B cell (primary cell): Measurements from ENCODE around the gene ARHGEF26. TPM values are rescaled to one million over a fixed set of nuclear protein-coding genes. Genes with fewer than 3 reads are reported as not detected.

Source experiments
- ATAC-seq: fragments of 200-7000 bp; cut with Tn5 transposase; one replicate; pipeline ENCODE4 v1.10.0; 2021; ENCODE audit warnings: low read depth, mild to moderate bottlenecking, moderate number of reproducible peaks, moderate library complexity
- CTCF ChIA-PET: fragments of 350-600 bp; sonication (Branson Sonifier 250); formaldehyde crosslinking; loops from one replicate; lab custom pipeline; 2021; ENCODE audit warnings: antibody characterized with exemption, inconsistent platforms; lab: Charles Lee
- POLR2A ChIA-PET: fragments of 350-600 bp; sonication (Branson Sonifier 250); formaldehyde crosslinking; loops from one replicate; lab custom pipeline; 2021; ENCODE audit warnings: antibody characterized with exemption; lab: Charles Lee
- DNase-seq: peaks from one replicate; pipeline ENCODE4 v3.0.0; 2013
- H2AFZ ChIP-seq: 2 replicates; pipeline ENCODE4 v1.6.1; 2012; ENCODE audit warnings: mild to moderate bottlenecking, low read depth, low read length; ENCODE audit not compliant: insufficient read depth, poor library complexity, severe bottlenecking
- H3K27ac ChIP-seq, 2 donors: 1 replicate in 1 of 2; 2 replicates in 1 of 2; pipeline ENCODE4 v1.5.1; 2012 to 2013; ENCODE audit warnings: low read length in 2 of 2, mild to moderate bottlenecking in 2 of 2, moderate library complexity in 1 of 2
- H3K27me3 ChIP-seq, 4 experiments: fragments of 200-600 bp in 1 of 4; sonication (generic) in 1 of 4; replicated peaks in 1 of 4; 1 replicate in 2 of 4; 2 replicates in 2 of 4; pipeline versions ENCODE4 v1.6.1 to v1.7.0; 2013 to 2016; ENCODE audit warnings: low read length in 3 of 4, mild to moderate bottlenecking in 2 of 4, mixed read lengths in 1 of 4, moderate library complexity in 1 of 4; ENCODE audit not compliant: insufficient read depth in 4 of 4, control insufficient read depth in 3 of 4; ENCODE audit errors: control extremely low read depth in 1 of 4
- H3K36me3 ChIP-seq, 2 experiments: replicated peaks in 1 of 2; 1 replicate in 1 of 2; 2 replicates in 1 of 2; pipeline versions ENCODE4 v1.6.1 to v1.7.1; 2013; ENCODE audit warnings: low read length in 1 of 2; ENCODE audit not compliant: insufficient read depth in 2 of 2, control insufficient read depth in 1 of 2; ENCODE audit errors: control extremely low read depth in 1 of 2, extremely low read depth in 1 of 2
- H3K4me1 ChIP-seq, 2 donors: fragments of 200-600 bp in 1 of 2; sonication (generic) in 1 of 2; 1 replicate in 1 of 2; 2 replicates in 1 of 2; pipeline versions ENCODE4 v1.5.1 to v1.6.1; 2013 to 2017; ENCODE audit warnings: low read length in 2 of 2; ENCODE audit not compliant: control insufficient read depth in 2 of 2, insufficient read depth in 2 of 2
- H3K4me2 ChIP-seq: replicated peaks from 2 replicates; pipeline ENCODE3; 2012; ENCODE audit warnings: mild to moderate bottlenecking, low read depth, low read length; ENCODE audit not compliant: poor library complexity, severe bottlenecking
- H3K4me3 ChIP-seq, 5 experiments: fragments of 200-600 bp in 1 of 5; sonication (generic) in 1 of 5; 1 replicate in 3 of 5; 2 replicates in 2 of 5; pipeline versions ENCODE4 v1.5.1 to v1.7.0; 2011 to 2016; ENCODE audit warnings: low read length in 4 of 5, mild to moderate bottlenecking in 4 of 5, low read depth in 2 of 5, control low read depth in 1 of 5, moderate library complexity in 1 of 5; ENCODE audit not compliant: insufficient read depth in 1 of 5; ENCODE audit errors: control extremely low read depth in 1 of 5, extremely low read depth in 1 of 5
- H3K79me2 ChIP-seq: fragments of 200-600 bp; sonication (generic); one replicate; pipeline ENCODE4 v1.6.0; 2016; ENCODE audit warnings: low read length; ENCODE audit not compliant: control insufficient read depth, insufficient read depth
- H3K9ac ChIP-seq: fragments of 200-600 bp; sonication (generic); 2 replicates; pipeline ENCODE4 v1.6.1; 2017; ENCODE audit warnings: mild to moderate bottlenecking, low read length, moderate library complexity
- H3K9me3 ChIP-seq, 3 donors: one replicate each; pipeline versions ENCODE4 v1.6.1 to v1.7.1; 2013; ENCODE audit warnings: low read length in 2 of 3; ENCODE audit not compliant: control insufficient read depth in 2 of 3, insufficient read depth in 1 of 3; ENCODE audit errors: control extremely low read depth in 1 of 3
- H4K20me1 ChIP-seq: 2 replicates; pipeline ENCODE4 v1.6.0; 2012; ENCODE audit warnings: mild to moderate bottlenecking, low read length; ENCODE audit not compliant: insufficient read depth, control insufficient read depth, poor library complexity, severe bottlenecking
- H3K27ac Mint-ChIP-seq: one replicate; pipeline ENCODE4 v1.8.0; 2021; ENCODE audit warnings: mixed read lengths
- H3K27me3 Mint-ChIP-seq: one replicate; pipeline ENCODE4 v1.8.0; 2021; ENCODE audit warnings: mixed read lengths
- H3K4me1 Mint-ChIP-seq: one replicate; pipeline ENCODE4 v1.8.0; 2021; ENCODE audit warnings: mixed read lengths
- H3K4me3 Mint-ChIP-seq: one replicate; pipeline ENCODE4 v1.8.0; 2021; ENCODE audit warnings: mixed read lengths
- H3K9me3 Mint-ChIP-seq: one replicate; pipeline ENCODE4 v1.8.0; 2022; ENCODE audit warnings: mixed read lengths; ENCODE audit not compliant: insufficient read depth
- CTCF ChIP-seq: fragments of 200-600 bp; IDR thresholded peaks from one replicate; pipeline ENCODE4 v1.8.0; 2022; ENCODE audit warnings: antibody characterized with exemption, mild to moderate bottlenecking
- EZH2 ChIP-seq: IDR thresholded peaks from 2 replicates; pipeline ENCODE4 v1.6.1; 2012; ENCODE audit warnings: borderline replicate concordance, low read depth, mild to moderate bottlenecking, moderate library complexity, low read length; ENCODE audit not compliant: insufficient read depth, poor library complexity, severe bottlenecking
- WGBS: methylation state at CpG from one replicate; pipeline ENCODE4 v1.1.5; 2013; ENCODE audit warnings: missing lambda C conversion rate; ENCODE audit not compliant: insufficient coverage; 5-methylcytosine and 5-hydroxymethylcytosine counted together
- intact Hi-C: fragments of 100-400 bp; cut with micrococcal nuclease; formaldehyde crosslinking; loops from one replicate; pipeline ENCODE4 v1.10.0; 2022
- polyA plus RNA-seq: library from polyadenylated mRNA; depleted of rRNA; stranded (reverse); fragments of >200 nt; gene quantifications from 2 replicates; pipeline ENCODE4 v1.2.3, GENCODE V29; 2012
- total RNA-seq, 2 donors: library from RNA; stranded (reverse); fragments of 120-200 nt in 1 of 2; gene quantifications; 1 replicate in 1 of 2; 2 replicates in 1 of 2; pipeline versions ENCODE4 v1.2.3 to v1.2.4, GENCODE V29; 2013 to 2022

ARHGEF26 gene
- total and polyA plus RNA-seq, 2 donors (not counting 1 experiment from before 2014, with no cell fraction given), result not detected

DNA sequence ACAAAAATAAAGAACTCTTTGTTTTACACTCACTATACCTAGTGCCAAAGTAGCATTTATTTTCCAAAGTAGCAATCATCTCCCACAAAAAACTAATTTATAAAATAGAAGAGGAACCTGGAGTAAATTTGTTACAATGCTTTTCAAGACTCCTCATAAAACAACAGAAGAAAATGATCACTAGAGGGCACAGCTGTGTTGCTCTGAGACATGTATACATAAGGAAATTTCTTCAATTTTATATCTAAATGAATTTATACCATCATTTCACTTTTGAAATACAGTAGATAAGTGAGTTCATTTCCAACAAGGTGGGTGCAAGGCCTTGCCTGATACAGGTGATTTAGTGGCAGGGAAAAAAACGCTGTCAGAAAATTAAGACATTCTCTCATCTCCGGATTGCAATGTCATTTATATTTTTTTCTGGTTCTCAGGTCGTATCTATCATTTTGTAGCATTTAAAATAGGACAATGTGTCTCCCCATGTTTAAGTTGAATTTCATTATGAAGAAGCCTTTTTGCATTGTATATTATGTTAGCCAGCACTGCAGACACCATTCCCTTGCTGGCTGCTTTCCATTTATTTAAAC lies 25.3 kb upstream of the ARHGEF26 start:
- ChIA-PET CTCF (no interaction called here), POLR2A (no interaction called here)
- Mint-ChIP-seq H3K27ac (no peak overlapping the region), H3K27me3 (peaks cover 3% of the 10 kb centered on the region), H3K4me1 (no peaks in the 10 kb centered on the region), H3K4me3 (no peak overlapping the region), H3K9me3 (no peaks in the 10 kb centered on the region)
- H3K4me3 ChIP-seq, result no peak overlapping the region
- no peak for ATAC-seq
- H3K9me3 ChIP-seq, result no peaks in the 10 kb centered on the region
- H3K27me3 ChIP-seq, result no peaks in the 10 kb centered on the region
- H3K4me1 ChIP-seq, result no peaks in the 10 kb centered on the region
- no peak overlapping the region for H2AFZ ChIP-seq
- H3K4me2 ChIP-seq, result no peak overlapping the region
- intact Hi-C loops, result no loop called here
- no peak for DNase-seq
- no peak overlapping the region for H3K9ac ChIP-seq
- no peaks in the 10 kb centered on the region for H4K20me1 ChIP-seq
- TF ChIP-seq CTCF, result no peak
- H3K36me3 ChIP-seq, result no peaks in the 10 kb centered on the region
- H3K79me2 ChIP-seq, result no peaks in the 10 kb centered on the region
- no peak overlapping the region for H3K27ac ChIP-seq
- 70% methylated on average over 2 of the region's 3 CpGs for WGBS

DNA sequence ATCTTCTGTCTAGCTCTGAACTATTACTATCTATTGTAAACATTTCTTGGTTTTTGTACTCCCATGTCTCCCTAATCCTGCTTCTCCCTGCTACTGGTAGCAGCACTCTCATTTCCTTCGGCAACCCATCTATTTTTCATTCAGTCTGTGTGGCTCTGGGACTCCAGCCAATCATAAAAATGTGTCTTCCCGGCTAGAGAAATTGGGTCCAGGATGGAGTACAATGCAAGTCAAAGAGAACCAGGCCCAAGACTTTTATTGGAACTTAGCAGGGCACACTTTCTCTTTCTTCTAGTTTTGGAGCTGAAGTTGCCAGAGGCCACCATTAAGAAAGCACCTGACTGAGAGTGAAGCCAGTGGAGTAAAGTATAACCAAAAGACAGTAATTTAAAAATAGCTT lies 22.8 kb upstream of the ARHGEF26 start:
- no peaks in the 10 kb centered on the region for H3K4me1 ChIP-seq
- DNase-seq (no peak), ATAC-seq (no peak)
- no peak overlapping the region for H2AFZ ChIP-seq
- H3K27ac Mint-ChIP-seq, result no peak overlapping the region
- no peak overlapping the region for H3K4me3 Mint-ChIP-seq
- TF ChIP-seq EZH2 (no peak), CTCF (no peak)
- no peaks in the 10 kb centered on the region for H3K9me3 ChIP-seq
- no peaks in the 10 kb centered on the region for H3K27me3 ChIP-seq
- H4K20me1 ChIP-seq, result no peaks in the 10 kb centered on the region
- intact Hi-C loops, result no loop called here
- no peaks in the 10 kb centered on the region for H3K4me1 Mint-ChIP-seq
- CTCF ChIA-PET, result no interaction called here
- no peak overlapping the region for H3K4me2 ChIP-seq
- POLR2A ChIA-PET, result no interaction called here
- WGBS, result 93% methylated on average over 2 of the region's 2 CpGs
- no peaks in the 10 kb centered on the region for H3K79me2 ChIP-seq
- H3K4me3 ChIP-seq, result no peak overlapping the region
- H3K9me3 Mint-ChIP-seq, result no peaks in the 10 kb centered on the region
- no peak overlapping the region for H3K27ac ChIP-seq
- H3K36me3 ChIP-seq, result no peaks in the 10 kb centered on the region
- no peak overlapping the region for H3K9ac ChIP-seq
- H3K27me3 Mint-ChIP-seq, result no peaks in the 10 kb centered on the region
